Measurements from ENCODE around the gene ADPRH. TPM values are rescaled to one million over a fixed set of nuclear protein-coding genes. Genes with fewer than 3 reads are reported as not detected.

Gene ADPRH
- total RNA-seq, 2 donors from 2014 or later, result 11.4 to 14.7 TPM

- Mint-ChIP-seq H3K4me1 (peaks cover 5% of the 10 kb centered on the region), H3K27ac (no peak overlapping the region), H3K36me3 (ENCODE audit: low read depth) (no peaks in the 10 kb centered on the region), H3K4me3 (no peak overlapping the region), H3K9me3 (no peaks in the 10 kb centered on the region), H3K27me3 (no peaks in the 10 kb centered on the region)
- no peak for ATAC-seq (replicated peaks)
Measured at GRCh38 chr3:119620899-119621298, 41.6 kb downstream of the ADPRH start.

- Mint-ChIP-seq H3K4me3 (no peak overlapping the region), H3K27ac (no peak overlapping the region), H3K9me3 (no peaks in the 10 kb centered on the region), H3K36me3 (ENCODE audit: low read depth) (no peaks in the 10 kb centered on the region), H3K27me3 (no peaks in the 10 kb centered on the region), H3K4me1 (peaks cover 32% of the 10 kb centered on the region)
- ATAC-seq (replicated peaks), result no peak
Measured at GRCh38 chr3:119624002-119624720, 44.9 kb downstream of the ADPRH start.

- ATAC-seq (replicated peaks), result no peak
- H3K4me1 Mint-ChIP-seq, result peaks cover 33% of the 10 kb centered on the region
Measured at GRCh38 chr3:119625451-119626153, 46.3 kb downstream of the ADPRH start.

GRCh38 chr3:119626196-119626595, 46.9 kb downstream of the ADPRH start:
- peak; percentile 8 for ATAC-seq (replicated peaks)
- Mint-ChIP-seq H3K36me3 (ENCODE audit: low read depth) (no peaks in the 10 kb centered on the region), H3K27me3 (no peaks in the 10 kb centered on the region), H3K4me3 (peak overlapping the region; percentile 79), H3K9me3 (no peaks in the 10 kb centered on the region), H3K4me1 (peaks cover 38% of the 10 kb centered on the region), H3K27ac (peak overlapping the region; percentile 59)

More at GRCh38 chr3:119625451-119626153, 46.3 kb downstream of the ADPRH start:
- H3K27ac Mint-ChIP-seq, result peak overlapping the region; percentile 59
- H3K9me3 Mint-ChIP-seq, result no peaks in the 10 kb centered on the region
- no peaks in the 10 kb centered on the region for H3K36me3 Mint-ChIP-seq (ENCODE audit: low read depth)
- no peaks in the 10 kb centered on the region for H3K27me3 Mint-ChIP-seq
- H3K4me3 Mint-ChIP-seq, result peak overlapping the region; percentile 79

- peak; percentile 53 for ATAC-seq (replicated peaks)
- Mint-ChIP-seq H3K27ac (peak overlapping the region; percentile 95), H3K4me3 (peak overlapping the region; percentile 79), H3K36me3 (ENCODE audit: low read depth) (no peaks in the 10 kb centered on the region), H3K4me1 (peaks cover 38% of the 10 kb centered on the region), H3K27me3 (no peaks in the 10 kb centered on the region), H3K9me3 (no peaks in the 10 kb centered on the region)
Measured at GRCh38 chr3:119627461-119627860, 48.2 kb downstream of the ADPRH start.

GRCh38 chr3:119628390-119628789, 49.1 kb downstream of the ADPRH start:
- H3K36me3 Mint-ChIP-seq (ENCODE audit: low read depth), result no peaks in the 10 kb centered on the region
- peak; percentile 93 for ATAC-seq (replicated peaks)
- H3K9me3 Mint-ChIP-seq, result no peaks in the 10 kb centered on the region
- H3K27me3 Mint-ChIP-seq, result no peaks in the 10 kb centered on the region
- peak overlapping the region; percentile 95 for H3K27ac Mint-ChIP-seq
- peaks cover 38% of the 10 kb centered on the region for H3K4me1 Mint-ChIP-seq
- H3K4me3 Mint-ChIP-seq, result peak overlapping the region; percentile 79

- Mint-ChIP-seq H3K9me3 (no peaks in the 10 kb centered on the region), H3K4me1 (peaks cover 38% of the 10 kb centered on the region), H3K27me3 (no peaks in the 10 kb centered on the region), H3K4me3 (peak overlapping the region; percentile 79), H3K27ac (peak overlapping the region; percentile 95), H3K36me3 (ENCODE audit: low read depth) (no peaks in the 10 kb centered on the region)
- peak; percentile 43 for ATAC-seq (replicated peaks)
Measured at GRCh38 chr3:119628816-119629445, 49.6 kb downstream of the ADPRH start.

GRCh38 chr3:119630128-119630879, 51.0 kb downstream of the ADPRH start:
- peaks cover 34% of the 10 kb centered on the region for H3K4me1 Mint-ChIP-seq
- no peak overlapping the region for H3K27ac Mint-ChIP-seq
- no peak overlapping the region for H3K4me3 Mint-ChIP-seq
- no peaks in the 10 kb centered on the region for H3K9me3 Mint-ChIP-seq
- H3K27me3 Mint-ChIP-seq, result no peaks in the 10 kb centered on the region
- H3K36me3 Mint-ChIP-seq (ENCODE audit: low read depth), result no peaks in the 10 kb centered on the region
- no peak for ATAC-seq (replicated peaks)

- Mint-ChIP-seq H3K27ac (no peak overlapping the region), H3K36me3 (ENCODE audit: low read depth) (no peaks in the 10 kb centered on the region), H3K4me3 (no peak overlapping the region), H3K4me1 (peaks cover 33% of the 10 kb centered on the region), H3K27me3 (no peaks in the 10 kb centered on the region), H3K9me3 (no peaks in the 10 kb centered on the region)
- no peak for ATAC-seq (replicated peaks)
Measured at GRCh38 chr3:119630880-119631329, 51.6 kb downstream of the ADPRH start.

- no peak for ATAC-seq (replicated peaks)
- Mint-ChIP-seq H3K27ac (no peak overlapping the region), H3K36me3 (ENCODE audit: low read depth) (no peaks in the 10 kb centered on the region), H3K9me3 (no peaks in the 10 kb centered on the region), H3K27me3 (no peaks in the 10 kb centered on the region), H3K4me1 (peaks cover 32% of the 10 kb centered on the region), H3K4me3 (no peak overlapping the region)
Measured at GRCh38 chr3:119631516-119631915, 52.2 kb downstream of the ADPRH start.

- no peak overlapping the region for H3K4me3 Mint-ChIP-seq
- H3K9me3 Mint-ChIP-seq, result no peaks in the 10 kb centered on the region
- H3K4me1 Mint-ChIP-seq, result peaks cover 31% of the 10 kb centered on the region
- no peaks in the 10 kb centered on the region for H3K36me3 Mint-ChIP-seq (ENCODE audit: low read depth)
- H3K27ac Mint-ChIP-seq, result no peak overlapping the region
- no peaks in the 10 kb centered on the region for H3K27me3 Mint-ChIP-seq
- no peak for ATAC-seq (replicated peaks)
Measured at GRCh38 chr3:119632216-119632615, 52.9 kb downstream of the ADPRH start.

- no peak overlapping the region for H3K27ac Mint-ChIP-seq
- H3K36me3 Mint-ChIP-seq (ENCODE audit: low read depth), result no peaks in the 10 kb centered on the region
- peaks cover 3% of the 10 kb centered on the region for H3K9me3 Mint-ChIP-seq
- no peak overlapping the region for H3K4me3 Mint-ChIP-seq
- no peak for ATAC-seq (replicated peaks)
- peaks cover 28% of the 10 kb centered on the region for H3K4me1 Mint-ChIP-seq
- no peaks in the 10 kb centered on the region for H3K27me3 Mint-ChIP-seq
Measured at GRCh38 chr3:119632829-119633228, 53.5 kb downstream of the ADPRH start.

- no peak overlapping the region for H3K4me3 Mint-ChIP-seq
- H3K9me3 Mint-ChIP-seq, result peaks cover 8% of the 10 kb centered on the region
- ATAC-seq (replicated peaks), result no peak
- H3K4me1 Mint-ChIP-seq, result peaks cover 32% of the 10 kb centered on the region
- H3K27me3 Mint-ChIP-seq, result no peaks in the 10 kb centered on the region
- peaks cover 12% of the 10 kb centered on the region for H3K36me3 Mint-ChIP-seq (ENCODE audit: low read depth)
- H3K27ac Mint-ChIP-seq, result no peak overlapping the region
Measured at GRCh38 chr3:119635719-119636118, 56.4 kb downstream of the ADPRH start.

- H3K9me3 Mint-ChIP-seq, result peaks cover 8% of the 10 kb centered on the region
- H3K27ac Mint-ChIP-seq, result peak overlapping the region; percentile 37
- H3K4me3 Mint-ChIP-seq, result no peak overlapping the region
- peaks cover 28% of the 10 kb centered on the region for H3K4me1 Mint-ChIP-seq
- H3K36me3 Mint-ChIP-seq (ENCODE audit: low read depth), result peaks cover 17% of the 10 kb centered on the region
- H3K27me3 Mint-ChIP-seq, result no peaks in the 10 kb centered on the region
- ATAC-seq (replicated peaks), result no peak
Measured at GRCh38 chr3:119636249-119636648, 57.0 kb downstream of the ADPRH start.

Measured in activated T-helper 17 cell treated with anti-CD3 and anti-CD28 coated beads, Interleukin-2, amount 50 U/mL, for 72 hours (primary cell).